ENCODE results near the gene CADPS. TPM values are rescaled to one million over a fixed set of nuclear protein-coding genes. Genes with fewer than 3 reads are reported as not detected.

The CADPS gene
- total RNA-seq, 2 donors from 2014 or later, result 11.7 to 20.8 TPM

- Histone ChIP-seq H3K36me3 (ENCODE audit: control insufficient read depth, insufficient read depth, low read length) (no peaks in the 10 kb centered on the region), H3K4me1 (ENCODE audit: control insufficient read depth, insufficient read depth, low read length) (peaks cover 20% of the 10 kb centered on the region), H3K27ac (ENCODE audit: low read depth, low read length) (no peak overlapping the region), H3K9ac (ENCODE audit: extremely low read depth, low read length, poor library complexity, severe bottlenecking) (no peak overlapping the region), H3K27me3 (ENCODE audit: control insufficient read depth, insufficient read depth, low read length, poor library complexity, severe bottlenecking) (peaks cover 19% of the 10 kb centered on the region), H3K4me3 (ENCODE audit: low read length) (no peak overlapping the region), H3K9me3 (ENCODE audit: control insufficient read depth, low read length) (no peaks in the 10 kb centered on the region)
- 71% methylated on average over 2 of the region's 2 CpGs; no CpG with 5 or more reads in 1 of the 2 experiments for WGBS, 2 experiments (ENCODE audit: insufficient coverage in 1 of 2, insufficient read length in 1 of 2)
- H3K27me3 Mint-ChIP-seq (ENCODE audit: insufficient read depth), result peaks cover 11% of the 10 kb centered on the region
- H3K9me3 Mint-ChIP-seq, result peaks cover 4% of the 10 kb centered on the region
- H3K27ac Mint-ChIP-seq, result no peak overlapping the region
- no peak for TF ChIP-seq CTCF (conservative IDR thresholded peaks at IDR 0.05)
- peaks cover 42% of the 10 kb centered on the region for H3K4me1 Mint-ChIP-seq
- no peak overlapping the region for H3K4me3 Mint-ChIP-seq
- no peaks in the 10 kb centered on the region for H3K36me3 Mint-ChIP-seq (ENCODE audit: low read depth)
- no peak for DNase-seq
These were observed 43.6 kb upstream of the CADPS start for GRCh38 chr3:62918777-62919176.

GRCh38 chr3:62918131-62918530 lies 42.9 kb upstream of the CADPS start:
- Mint-ChIP-seq H3K36me3 (ENCODE audit: low read depth) (no peaks in the 10 kb centered on the region), H3K27ac (no peak overlapping the region), H3K4me3 (no peak overlapping the region), H3K9me3 (peaks cover 4% of the 10 kb centered on the region), H3K27me3 (ENCODE audit: insufficient read depth) (peaks cover 6% of the 10 kb centered on the region), H3K4me1 (peaks cover 39% of the 10 kb centered on the region)
- DNase-seq, result no peak
- no peak for TF ChIP-seq CTCF (conservative IDR thresholded peaks at IDR 0.05)
- Histone ChIP-seq H3K36me3 (ENCODE audit: control insufficient read depth, insufficient read depth, low read length) (no peaks in the 10 kb centered on the region), H3K27me3 (ENCODE audit: control insufficient read depth, insufficient read depth, low read length, poor library complexity, severe bottlenecking) (peaks cover 13% of the 10 kb centered on the region), H3K4me1 (ENCODE audit: control insufficient read depth, insufficient read depth, low read length) (peaks cover 20% of the 10 kb centered on the region), H3K27ac (ENCODE audit: low read depth, low read length) (no peak overlapping the region), H3K9me3 (ENCODE audit: control insufficient read depth, low read length) (no peaks in the 10 kb centered on the region), H3K4me3 (ENCODE audit: low read length) (no peak overlapping the region), H3K9ac (ENCODE audit: extremely low read depth, low read length, poor library complexity, severe bottlenecking) (no peak overlapping the region)
- 71 to 100% methylated on average over 1 of the region's 1 CpG for WGBS, 2 experiments (ENCODE audit: insufficient coverage in 1 of 2, insufficient read length in 1 of 2)

GRCh38 chr3:62911526-62911925 lies 36.3 kb upstream of the CADPS start:
- Mint-ChIP-seq H3K9me3 (peaks cover 4% of the 10 kb centered on the region), H3K27ac (no peak overlapping the region), H3K4me1 (peaks cover 4% of the 10 kb centered on the region), H3K27me3 (ENCODE audit: insufficient read depth) (no peaks in the 10 kb centered on the region), H3K36me3 (ENCODE audit: low read depth) (no peaks in the 10 kb centered on the region), H3K4me3 (no peak overlapping the region)
- no peaks in the 10 kb centered on the region for H3K9me3 ChIP-seq (ENCODE audit: control insufficient read depth, low read length)
- no peak overlapping the region for H3K27ac ChIP-seq (ENCODE audit: low read depth, low read length)
- H3K9ac ChIP-seq (ENCODE audit: extremely low read depth, low read length, poor library complexity, severe bottlenecking), result no peak overlapping the region
- no peak overlapping the region for H3K4me3 ChIP-seq (ENCODE audit: low read length)
- H3K36me3 ChIP-seq (ENCODE audit: control insufficient read depth, insufficient read depth, low read length), result no peaks in the 10 kb centered on the region
- no peaks in the 10 kb centered on the region for H3K27me3 ChIP-seq (ENCODE audit: control insufficient read depth, insufficient read depth, low read length, poor library complexity, severe bottlenecking)
- no peak for TF ChIP-seq CTCF (conservative IDR thresholded peaks at IDR 0.05)
- no peak for DNase-seq
- no peaks in the 10 kb centered on the region for H3K4me1 ChIP-seq (ENCODE audit: control insufficient read depth, insufficient read depth, low read length)

Data from endodermal cell (in vitro differentiated cells).